Uterus (tissue), 4 donors: ENCODE data around the gene THSD4. TPM values are rescaled to one million over a fixed set of nuclear protein-coding genes. Genes with fewer than 3 reads are reported as not detected.

Experiments
- DNase-seq, 2 donors: peaks; one replicate each; pipeline ENCODE4 v3.0.0-alpha.2; 2019 to 2020
- H3K27ac ChIP-seq, 2 donors: fragments of 200-600 bp; sonication (generic); 1 replicate in 1 of 2; 2 replicates in 1 of 2; pipeline ENCODE4 v1.5.1; 2016 to 2018
- H3K27me3 ChIP-seq, 2 donors: fragments of 200-600 bp; sonication (generic); one replicate each; pipeline ENCODE4 v1.5.1; 2018 to 2019; ENCODE audit warnings: control low read depth in 1 of 2
- H3K36me3 ChIP-seq, 2 donors: fragments of 200-600 bp; sonication (generic); one replicate each; pipeline ENCODE4 v1.5.1; 2019; ENCODE audit warnings: control low read depth in 1 of 2
- H3K4me1 ChIP-seq, 2 donors: fragments of 200-600 bp; sonication (generic); one replicate each; pipeline ENCODE4 v1.5.1; 2018 to 2019; ENCODE audit warnings: control low read depth in 1 of 2
- H3K4me3 ChIP-seq, 2 donors: fragments of 200-600 bp; sonication (generic); 1 replicate in 1 of 2; 2 replicates in 1 of 2; pipeline ENCODE4 v1.5.1; 2018 to 2019; ENCODE audit warnings: mild to moderate bottlenecking in 1 of 2
- H3K9me3 ChIP-seq, 2 donors: fragments of 200-600 bp; sonication (generic); one replicate each; pipeline ENCODE4 v1.5.1; 2019; ENCODE audit warnings: control low read depth in 1 of 2
- POLR2A ChIP-seq, 2 donors: fragments of 450-650 bp; IDR thresholded peaks; one replicate each; pipeline ENCODE4 v1.6.1; 2016; ENCODE audit warnings: antibody characterized with exemption in 2 of 2, mild to moderate bottlenecking in 1 of 2, moderate library complexity in 1 of 2
- intact Hi-C: fragments of 100-400 bp; cut with DNase I; formaldehyde crosslinking; loops from one replicate; pipeline ENCODE4 v1.15.1; 2023; ENCODE audit warnings: low total_unique reads
- total RNA-seq, 4 donors: library from RNA; depleted of rRNA in 3 of 4; stranded (reverse); fragments of >200 nt in 3 of 4; gene quantifications; one replicate each; pipeline versions ENCODE4 v1.1.0 to v1.2.4, GENCODE V29; 2014 to 2023
- TF ChIP-seq, protein P1 (sequence below), 4 experiments: fragments of 200-600 bp in 2 of 4; fragments of 450-650 bp in 2 of 4; sonication (generic) in 2 of 4; IDR thresholded peaks; one replicate each; pipeline ENCODE4 v1.5.1; 2016 to 2019; ENCODE audit warnings: antibody characterized with exemption in 4 of 4, mild to moderate bottlenecking in 2 of 4, moderate library complexity in 1 of 4
- donor health status: DM: yes; HTN: yes; CAD: no.

THSD4 gene
- total RNA-seq, 4 donors from 2014 or later: 7.1 to 144 (median 35.4) TPM

DNA sequence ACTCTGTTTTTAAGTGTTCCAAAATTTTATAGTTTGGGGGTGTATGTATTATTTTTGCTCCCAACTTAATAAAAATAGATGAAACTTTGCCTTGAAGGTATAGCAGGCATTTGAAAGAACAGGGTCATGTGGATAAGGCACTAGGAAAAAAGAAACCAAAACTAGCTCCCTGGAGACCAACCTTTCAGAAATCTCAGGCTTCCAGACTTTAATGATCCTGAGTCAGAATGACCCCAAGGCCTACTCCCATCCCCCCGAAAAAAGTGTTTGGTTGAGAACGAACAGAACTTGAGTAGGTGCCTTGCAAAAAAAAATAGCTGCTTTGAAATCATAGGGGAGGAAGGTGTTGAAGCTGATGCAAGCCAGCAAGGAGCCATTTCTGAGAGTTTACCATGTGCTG is 309.5 kb downstream of the THSD4 start:
- peak overlapping the region; percentile 53 to 60 for H3K27ac ChIP-seq
- no peaks in the 10 kb centered on the region for H3K27me3 ChIP-seq
- TF ChIP-seq, protein P1, sequence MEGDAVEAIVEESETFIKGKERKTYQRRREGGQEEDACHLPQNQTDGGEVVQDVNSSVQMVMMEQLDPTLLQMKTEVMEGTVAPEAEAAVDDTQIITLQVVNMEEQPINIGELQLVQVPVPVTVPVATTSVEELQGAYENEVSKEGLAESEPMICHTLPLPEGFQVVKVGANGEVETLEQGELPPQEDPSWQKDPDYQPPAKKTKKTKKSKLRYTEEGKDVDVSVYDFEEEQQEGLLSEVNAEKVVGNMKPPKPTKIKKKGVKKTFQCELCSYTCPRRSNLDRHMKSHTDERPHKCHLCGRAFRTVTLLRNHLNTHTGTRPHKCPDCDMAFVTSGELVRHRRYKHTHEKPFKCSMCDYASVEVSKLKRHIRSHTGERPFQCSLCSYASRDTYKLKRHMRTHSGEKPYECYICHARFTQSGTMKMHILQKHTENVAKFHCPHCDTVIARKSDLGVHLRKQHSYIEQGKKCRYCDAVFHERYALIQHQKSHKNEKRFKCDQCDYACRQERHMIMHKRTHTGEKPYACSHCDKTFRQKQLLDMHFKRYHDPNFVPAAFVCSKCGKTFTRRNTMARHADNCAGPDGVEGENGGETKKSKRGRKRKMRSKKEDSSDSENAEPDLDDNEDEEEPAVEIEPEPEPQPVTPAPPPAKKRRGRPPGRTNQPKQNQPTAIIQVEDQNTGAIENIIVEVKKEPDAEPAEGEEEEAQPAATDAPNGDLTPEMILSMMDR (IDR thresholded peaks at IDR 0.05): no peak
- TF ChIP-seq POLR2A (IDR thresholded peaks at IDR 0.05): no peak
- H3K4me1 ChIP-seq: no peaks in the 10 kb centered on the region
- DNase-seq: no peak
- H3K9me3 ChIP-seq: no peaks in the 10 kb centered on the region
- no peaks in the 10 kb centered on the region for H3K36me3 ChIP-seq
- intact Hi-C loops: no loop called here
- H3K4me3 ChIP-seq: no peak overlapping the region

DNA sequence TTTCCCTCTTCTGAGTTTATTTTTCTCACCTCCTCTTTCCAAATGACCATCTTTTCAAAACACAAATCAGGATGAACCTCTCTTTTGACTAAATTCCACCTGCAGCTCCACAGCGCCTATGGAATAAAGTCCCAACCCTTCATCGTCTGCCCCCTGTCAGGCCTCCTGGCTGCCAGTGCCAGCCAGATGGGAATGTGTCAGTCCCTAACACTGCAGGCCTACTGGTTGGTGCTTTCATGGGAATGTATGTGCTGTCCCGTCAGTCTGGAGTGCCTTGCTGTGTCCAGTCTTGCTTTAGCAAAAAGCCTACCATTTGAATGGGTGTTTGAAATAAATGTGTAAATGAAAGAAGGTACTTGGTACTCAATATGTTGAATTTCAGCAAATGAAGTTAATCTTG is 310.1 kb downstream of the THSD4 start:
- Histone ChIP-seq H3K4me3 (no peak overlapping the region), H3K9me3 (no peaks in the 10 kb centered on the region), H3K27me3 (no peaks in the 10 kb centered on the region), H3K4me1 (no peaks in the 10 kb centered on the region), H3K27ac (peak overlapping the region; percentile 53 to 60), H3K36me3 (no peaks in the 10 kb centered on the region)
- intact Hi-C loops: no loop called here
- DNase-seq: no peak
- TF ChIP-seq, protein P1 (IDR thresholded peaks at IDR 0.05): no peak
- no peak for TF ChIP-seq POLR2A (IDR thresholded peaks at IDR 0.05)

GRCh38 chr15:71426792-71427191 is 311.5 kb downstream of the THSD4 start:
- H3K27me3 ChIP-seq: no peaks in the 10 kb centered on the region
- no peak overlapping the region for H3K4me3 ChIP-seq
- no peak for TF ChIP-seq POLR2A (IDR thresholded peaks at IDR 0.05)
- TF ChIP-seq, protein P1 (IDR thresholded peaks at IDR 0.05): no peak
- no peak for DNase-seq
- H3K4me1 ChIP-seq: no peaks in the 10 kb centered on the region
- no peak overlapping the region for H3K27ac ChIP-seq
- intact Hi-C loops: no loop called here
- H3K36me3 ChIP-seq: no peaks in the 10 kb centered on the region
- no peaks in the 10 kb centered on the region for H3K9me3 ChIP-seq

DNA sequence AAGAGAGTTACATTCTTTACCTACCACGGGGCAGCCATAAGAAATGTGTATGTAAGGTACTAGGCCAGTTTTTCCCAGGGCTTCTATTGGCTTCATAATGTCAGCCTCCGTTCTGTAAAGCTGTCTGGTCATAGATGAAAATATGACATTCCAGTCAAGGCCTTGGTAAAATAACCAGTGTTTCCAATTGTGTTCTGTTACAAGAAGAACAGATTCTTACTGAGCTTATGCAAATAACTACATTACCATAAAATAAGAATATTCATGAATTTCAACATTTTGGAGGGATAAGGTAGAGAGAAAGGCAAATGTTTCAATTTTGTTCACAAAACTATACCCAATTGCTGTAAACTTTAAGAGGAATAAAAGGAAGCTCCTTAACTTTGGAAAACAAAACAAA is 315.5 kb downstream of the THSD4 start:
- DNase-seq: no peak
- no peaks in the 10 kb centered on the region for H3K4me1 ChIP-seq

More for the DNA sequence above, 315.5 kb downstream of the THSD4 start:
- H3K9me3 ChIP-seq: no peaks in the 10 kb centered on the region
- H3K27me3 ChIP-seq: no peaks in the 10 kb centered on the region
- no peak overlapping the region for H3K4me3 ChIP-seq
- no peaks in the 10 kb centered on the region for H3K36me3 ChIP-seq
- no peak for TF ChIP-seq POLR2A (IDR thresholded peaks at IDR 0.05)
- TF ChIP-seq, protein P1 (IDR thresholded peaks at IDR 0.05): no peak
- intact Hi-C loops: no loop called here
- H3K27ac ChIP-seq: peak overlapping the region in 1 of 2 donors; percentile 52
